HEK293 (cell line): ENCODE data around the gene PIK3C2B.
A peak's percentile ranks its signal among the peaks of the same experiment; 100 is the strongest.

Source experiments
- GLI2 ChIP-seq: fragments of 450-650 bp; formaldehyde crosslinking; IDR thresholded peaks from 2 replicates; pipeline ENCODE4; 2017; ENCODE audit warnings: missing biosample characterization, missing genetic modification characterization, low read depth, borderline replicate concordance
- GLIS2 ChIP-seq: fragments of 450-650 bp; formaldehyde crosslinking; IDR thresholded peaks from 2 replicates; pipeline ENCODE4 v1.5.1; 2016; ENCODE audit warnings: missing biosample characterization, missing genetic modification characterization
- IKZF3 ChIP-seq: fragments of 450-650 bp; IDR thresholded peaks from 2 replicates; pipeline ENCODE4 v1.5.0; 2018; ENCODE audit warnings: missing biosample characterization, mild to moderate bottlenecking, missing genetic modification characterization, moderate library complexity
- KLF8 ChIP-seq: fragments of 450-650 bp; formaldehyde crosslinking; IDR thresholded peaks from 2 replicates; pipeline ENCODE4 v1.5.1; 2016; ENCODE audit warnings: missing biosample characterization, missing genetic modification characterization
- KLF9 ChIP-seq: fragments of 450-650 bp; formaldehyde crosslinking; IDR thresholded peaks from 2 replicates; pipeline ENCODE4 v1.5.1; 2016; ENCODE audit warnings: missing biosample characterization, missing genetic modification characterization, low read depth
- MEIS1 ChIP-seq: sonication (generic); formaldehyde crosslinking; IDR thresholded peaks from 2 replicates; pipeline ENCODE4 v1.8.1; 2022; ENCODE audit warnings: missing genetic modification reagents, mild to moderate bottlenecking, borderline replicate concordance
- WT1 ChIP-seq: fragments of 450-650 bp; formaldehyde crosslinking; IDR thresholded peaks from 2 replicates; pipeline ENCODE4 v1.5.1; 2016; ENCODE audit warnings: missing biosample characterization, missing genetic modification characterization
- YY1 ChIP-seq: fragments of 450-650 bp; formaldehyde crosslinking; IDR thresholded peaks from 2 replicates; pipeline ENCODE4 v1.5.1; 2018; ENCODE audit warnings: missing biosample characterization, missing genetic modification characterization
- ZBTB1 ChIP-seq: fragments of 450-650 bp; formaldehyde crosslinking; IDR thresholded peaks from 2 replicates; pipeline ENCODE4 v1.5.1; 2016; ENCODE audit warnings: missing biosample characterization, missing genetic modification characterization
- ZBTB21 ChIP-seq: fragments of 450-650 bp; formaldehyde crosslinking; IDR thresholded peaks from 2 replicates; pipeline ENCODE4 v1.5.1; 2017; ENCODE audit warnings: missing biosample characterization, missing genetic modification characterization
- ZBTB7A ChIP-seq: fragments of 450-650 bp; formaldehyde crosslinking; IDR thresholded peaks from 2 replicates; pipeline ENCODE4 v1.5.1; 2016; ENCODE audit warnings: low read depth, missing biosample characterization, missing genetic modification characterization
- ZNF133 ChIP-seq: fragments of 450-650 bp; formaldehyde crosslinking; IDR thresholded peaks from 2 replicates; pipeline ENCODE4 v1.5.1; 2016; ENCODE audit warnings: missing biosample characterization, missing genetic modification characterization
- ZNF302 ChIP-seq: fragments of 450-650 bp; formaldehyde crosslinking; IDR thresholded peaks from 2 replicates; pipeline ENCODE4 v1.5.1; 2016; ENCODE audit warnings: missing biosample characterization, missing genetic modification characterization, low read depth
- ZNF335 ChIP-seq: fragments of 450-650 bp; formaldehyde crosslinking; conservative IDR thresholded peaks from 2 replicates; pipeline ENCODE4 v1.5.1; 2016; ENCODE audit warnings: missing biosample characterization, missing genetic modification characterization
- ZNF350 ChIP-seq: fragments of 450-650 bp; formaldehyde crosslinking; IDR thresholded peaks from 2 replicates; pipeline ENCODE4 v1.5.0; 2017; ENCODE audit warnings: missing biosample characterization, mild to moderate bottlenecking, missing genetic modification characterization
- ZNF433 ChIP-seq: fragments of 450-650 bp; formaldehyde crosslinking; IDR thresholded peaks from 2 replicates; pipeline ENCODE4 v1.5.1; 2016; ENCODE audit warnings: missing biosample characterization, missing genetic modification characterization, low read depth
- ZNF501 ChIP-seq: fragments of 450-650 bp; formaldehyde crosslinking; IDR thresholded peaks from 2 replicates; pipeline ENCODE4 v1.5.1; 2016; ENCODE audit warnings: missing biosample characterization, missing genetic modification characterization
- ZNF514 ChIP-seq: fragments of 450-650 bp; formaldehyde crosslinking; IDR thresholded peaks from 2 replicates; pipeline ENCODE4 v1.5.1; 2016; ENCODE audit warnings: missing biosample characterization, missing genetic modification characterization
- ZNF529 ChIP-seq: fragments of 450-650 bp; formaldehyde crosslinking; IDR thresholded peaks from 2 replicates; pipeline ENCODE4 v1.5.1; 2017; ENCODE audit warnings: missing genetic modification characterization, missing biosample characterization; ENCODE audit not compliant: insufficient replicate concordance
- ZNF548 ChIP-seq: fragments of 450-650 bp; formaldehyde crosslinking; IDR thresholded peaks from 2 replicates; pipeline ENCODE4 v1.5.1; 2016; ENCODE audit warnings: missing biosample characterization, missing genetic modification characterization
- ZNF571 ChIP-seq: fragments of 450-650 bp; formaldehyde crosslinking; IDR thresholded peaks from 2 replicates; pipeline ENCODE4 v1.5.0; 2017; ENCODE audit warnings: missing biosample characterization, missing genetic modification characterization
- ZNF600 ChIP-seq: fragments of 450-650 bp; formaldehyde crosslinking; IDR thresholded peaks from 2 replicates; pipeline ENCODE4 v1.5.1; 2016; ENCODE audit warnings: missing biosample characterization, missing genetic modification characterization
- ZNF629 ChIP-seq: fragments of 450-650 bp; formaldehyde crosslinking; IDR thresholded peaks from 2 replicates; pipeline ENCODE4 v1.5.1; 2017; ENCODE audit warnings: missing biosample characterization, missing genetic modification characterization
- ZNF660 ChIP-seq: fragments of 450-650 bp; IDR thresholded peaks from 2 replicates; pipeline ENCODE4 v1.5.1; 2018; ENCODE audit warnings: missing biosample characterization, mild to moderate bottlenecking, missing genetic modification characterization
- ZNF830 ChIP-seq: fragments of 450-650 bp; IDR thresholded peaks from 2 replicates; pipeline ENCODE4 v1.5.0; 2018; ENCODE audit warnings: missing biosample characterization, missing genetic modification characterization, low read depth, mild to moderate bottlenecking, moderate library complexity
- ZNF843 ChIP-seq: fragments of 450-650 bp; formaldehyde crosslinking; IDR thresholded peaks from 2 replicates; pipeline ENCODE4 v1.5.1; 2016; ENCODE audit warnings: missing biosample characterization, missing genetic modification characterization
- TF ChIP-seq, protein P1 (sequence below): fragments of 450-650 bp; formaldehyde crosslinking; IDR thresholded peaks from 2 replicates; pipeline ENCODE4 v1.5.1; 2016; ENCODE audit warnings: missing biosample characterization, missing genetic modification characterization
- TF ChIP-seq, protein P2 (sequence below): fragments of 450-650 bp; formaldehyde crosslinking; IDR thresholded peaks from 2 replicates; pipeline ENCODE4 v1.5.1; 2016; ENCODE audit warnings: missing biosample characterization, missing genetic modification characterization
- TF ChIP-seq, protein P3 (sequence below): fragments of 450-650 bp; formaldehyde crosslinking; IDR thresholded peaks from 2 replicates; pipeline ENCODE4 v1.5.1; 2017; ENCODE audit warnings: missing biosample characterization, mild to moderate bottlenecking, missing genetic modification characterization, moderate library complexity
- TF ChIP-seq, protein P4 (sequence below): fragments of 450-650 bp; formaldehyde crosslinking; IDR thresholded peaks from 2 replicates; pipeline ENCODE4 v1.5.1; 2017; ENCODE audit warnings: missing biosample characterization, missing genetic modification characterization
- TF ChIP-seq, protein P5 (sequence below): fragments of 450-650 bp; formaldehyde crosslinking; IDR thresholded peaks from 2 replicates; pipeline ENCODE4 v1.5.1; 2016; ENCODE audit warnings: missing biosample characterization, missing genetic modification characterization

PIK3C2B gene

DNA sequence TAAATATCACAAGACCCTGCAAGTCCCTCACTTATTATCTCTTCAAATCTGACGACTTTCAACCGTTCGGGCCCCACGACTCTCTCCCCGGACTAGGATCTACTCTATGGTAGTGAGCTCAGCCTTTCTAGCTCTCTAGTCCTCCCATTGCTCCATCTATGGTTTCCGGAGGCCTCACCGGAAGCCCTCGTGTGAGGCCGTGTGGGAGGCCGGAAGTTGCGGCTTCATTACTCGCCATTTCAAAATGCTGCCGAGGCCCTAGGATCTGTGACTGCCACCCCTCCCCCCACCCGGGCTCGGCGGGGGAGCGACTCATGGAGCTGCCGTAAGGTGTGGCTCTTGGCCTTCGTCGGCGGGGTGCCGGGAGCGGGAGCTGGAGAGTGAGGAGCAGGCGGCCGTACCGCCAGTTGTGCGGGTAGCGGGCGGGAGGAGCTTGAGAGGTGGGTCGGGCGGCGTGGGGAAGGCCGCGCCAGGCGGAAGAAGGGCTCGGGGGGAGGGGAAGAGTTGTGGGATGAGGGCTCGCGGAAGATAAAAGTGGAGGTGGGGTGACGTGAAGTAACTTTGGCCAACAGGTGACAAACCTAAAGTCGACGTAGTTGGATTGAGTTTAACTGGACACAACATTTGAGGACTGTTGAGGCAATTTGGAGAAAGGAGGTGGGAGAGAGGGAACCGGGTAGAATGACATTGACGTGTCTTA lies 21.7 kb upstream of the PIK3C2B start, which contains the start of gene MDM4 (continued):
- TF ChIP-seq GLI2 (tag by site-specific recombination) (no peak), GLIS2 (peak; percentile 100), ZNF529 (tag by site-specific recombination) (no peak), KLF8 (peak; percentile 97), ZNF660 (peak; percentile 88; the same call in 1 of the 2 replicates), ZNF830 (tag by site-specific recombination) (no peak), ZBTB21 (tag by site-specific recombination) (peak; percentile 48), ZNF514 (tag by site-specific recombination) (no peak), ZNF629 (tag by site-specific recombination) (peak; percentile 92), ZNF350 (tag by site-specific recombination) (no peak), ZBTB1 (tag by site-specific recombination) (no peak), WT1 (tag by site-specific recombination) (no peak; the same call in none of the 2 replicates), MEIS1 (CRISPR knock-in tag) (no peak; the same call in 1 of the 2 replicates), ZNF571 (tag by site-specific recombination) (no peak), ZNF501 (peak; percentile 99), ZNF548 (tag by site-specific recombination) (no peak), ZBTB7A (peak; percentile 62; the same call in 1 of the 2 replicates), ZNF843 (tag by site-specific recombination) (peak; percentile 86), ZNF302 (tag by site-specific recombination) (peak; percentile 55; the same call in 1 of the 2 replicates), ZNF133 (tag by site-specific recombination) (0 out of 2 replicates have a peak, but pooled peaks have one; percentile 14), KLF9 (tag by site-specific recombination) (peak; percentile 79), ZNF600 (tag by site-specific recombination) (peak; percentile 82), ZNF433 (no peak), ZNF335 (tag by site-specific recombination) (peak; percentile 99), YY1 (tag by site-specific recombination) (peak; percentile 93), IKZF3 (0 out of 2 replicates have a peak, but pooled peaks have one; percentile 21)
- TF ChIP-seq, protein P1, sequence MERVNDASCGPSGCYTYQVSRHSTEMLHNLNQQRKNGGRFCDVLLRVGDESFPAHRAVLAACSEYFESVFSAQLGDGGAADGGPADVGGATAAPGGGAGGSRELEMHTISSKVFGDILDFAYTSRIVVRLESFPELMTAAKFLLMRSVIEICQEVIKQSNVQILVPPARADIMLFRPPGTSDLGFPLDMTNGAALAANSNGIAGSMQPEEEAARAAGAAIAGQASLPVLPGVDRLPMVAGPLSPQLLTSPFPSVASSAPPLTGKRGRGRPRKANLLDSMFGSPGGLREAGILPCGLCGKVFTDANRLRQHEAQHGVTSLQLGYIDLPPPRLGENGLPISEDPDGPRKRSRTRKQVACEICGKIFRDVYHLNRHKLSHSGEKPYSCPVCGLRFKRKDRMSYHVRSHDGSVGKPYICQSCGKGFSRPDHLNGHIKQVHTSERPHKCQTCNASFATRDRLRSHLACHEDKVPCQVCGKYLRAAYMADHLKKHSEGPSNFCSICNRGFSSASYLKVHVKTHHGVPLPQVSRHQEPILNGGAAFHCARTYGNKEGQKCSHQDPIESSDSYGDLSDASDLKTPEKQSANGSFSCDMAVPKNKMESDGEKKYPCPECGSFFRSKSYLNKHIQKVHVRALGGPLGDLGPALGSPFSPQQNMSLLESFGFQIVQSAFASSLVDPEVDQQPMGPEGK (tag by site-specific recombination): peak; percentile 95
- TF ChIP-seq, protein P2, sequence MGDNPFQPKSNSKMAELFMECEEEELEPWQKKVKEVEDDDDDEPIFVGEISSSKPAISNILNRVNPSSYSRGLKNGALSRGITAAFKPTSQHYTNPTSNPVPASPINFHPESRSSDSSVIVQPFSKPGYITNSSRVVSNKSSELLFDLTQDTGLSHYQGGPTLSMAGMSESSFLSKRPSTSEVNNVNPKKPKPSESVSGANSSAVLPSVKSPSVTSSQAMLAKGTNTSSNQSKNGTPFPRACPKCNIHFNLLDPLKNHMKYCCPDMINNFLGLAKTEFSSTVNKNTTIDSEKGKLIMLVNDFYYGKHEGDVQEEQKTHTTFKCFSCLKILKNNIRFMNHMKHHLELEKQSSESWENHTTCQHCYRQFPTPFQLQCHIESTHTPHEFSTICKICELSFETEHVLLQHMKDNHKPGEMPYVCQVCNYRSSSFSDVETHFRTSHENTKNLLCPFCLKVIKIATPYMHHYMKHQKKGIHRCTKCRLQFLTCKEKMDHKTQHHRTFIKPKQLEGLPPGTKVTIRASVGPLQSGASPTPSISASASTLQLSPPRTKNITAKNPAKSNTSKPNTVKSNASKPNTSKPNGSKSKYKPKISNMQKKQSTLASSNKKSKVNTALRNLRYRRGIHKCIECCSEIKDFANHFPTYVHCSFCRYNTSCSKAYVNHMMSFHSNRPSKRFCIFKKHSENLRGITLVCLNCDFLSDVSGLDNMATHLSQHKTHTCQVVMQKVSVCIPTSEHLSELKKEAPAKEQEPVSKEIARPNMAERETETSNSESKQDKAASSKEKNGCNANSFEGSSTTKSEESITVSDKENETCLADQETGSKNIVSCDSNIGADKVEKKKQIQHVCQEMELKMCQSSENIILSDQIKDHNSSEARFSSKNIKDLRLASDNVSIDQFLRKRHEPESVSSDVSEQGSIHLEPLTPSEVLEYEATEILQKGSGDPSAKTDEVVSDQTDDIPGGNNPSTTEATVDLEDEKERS (tag by site-specific recombination): peak; percentile 66; the same call in 1 of the 2 replicates
- TF ChIP-seq, protein P3, sequence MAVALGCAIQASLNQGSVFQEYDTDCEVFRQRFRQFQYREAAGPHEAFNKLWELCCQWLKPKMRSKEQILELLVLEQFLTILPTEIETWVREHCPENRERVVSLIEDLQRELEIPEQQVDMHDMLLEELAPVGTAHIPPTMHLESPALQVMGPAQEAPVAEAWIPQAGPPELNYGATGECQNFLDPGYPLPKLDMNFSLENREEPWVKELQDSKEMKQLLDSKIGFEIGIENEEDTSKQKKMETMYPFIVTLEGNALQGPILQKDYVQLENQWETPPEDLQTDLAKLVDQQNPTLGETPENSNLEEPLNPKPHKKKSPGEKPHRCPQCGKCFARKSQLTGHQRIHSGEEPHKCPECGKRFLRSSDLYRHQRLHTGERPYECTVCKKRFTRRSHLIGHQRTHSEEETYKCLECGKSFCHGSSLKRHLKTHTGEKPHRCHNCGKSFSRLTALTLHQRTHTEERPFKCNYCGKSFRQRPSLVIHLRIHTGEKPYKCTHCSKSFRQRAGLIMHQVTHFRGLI (tag by site-specific recombination): peak; percentile 89
- TF ChIP-seq, protein P4, sequence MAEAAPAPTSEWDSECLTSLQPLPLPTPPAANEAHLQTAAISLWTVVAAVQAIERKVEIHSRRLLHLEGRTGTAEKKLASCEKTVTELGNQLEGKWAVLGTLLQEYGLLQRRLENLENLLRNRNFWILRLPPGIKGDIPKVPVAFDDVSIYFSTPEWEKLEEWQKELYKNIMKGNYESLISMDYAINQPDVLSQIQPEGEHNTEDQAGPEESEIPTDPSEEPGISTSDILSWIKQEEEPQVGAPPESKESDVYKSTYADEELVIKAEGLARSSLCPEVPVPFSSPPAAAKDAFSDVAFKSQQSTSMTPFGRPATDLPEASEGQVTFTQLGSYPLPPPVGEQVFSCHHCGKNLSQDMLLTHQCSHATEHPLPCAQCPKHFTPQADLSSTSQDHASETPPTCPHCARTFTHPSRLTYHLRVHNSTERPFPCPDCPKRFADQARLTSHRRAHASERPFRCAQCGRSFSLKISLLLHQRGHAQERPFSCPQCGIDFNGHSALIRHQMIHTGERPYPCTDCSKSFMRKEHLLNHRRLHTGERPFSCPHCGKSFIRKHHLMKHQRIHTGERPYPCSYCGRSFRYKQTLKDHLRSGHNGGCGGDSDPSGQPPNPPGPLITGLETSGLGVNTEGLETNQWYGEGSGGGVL: peak; percentile 83
- TF ChIP-seq, protein P5, sequence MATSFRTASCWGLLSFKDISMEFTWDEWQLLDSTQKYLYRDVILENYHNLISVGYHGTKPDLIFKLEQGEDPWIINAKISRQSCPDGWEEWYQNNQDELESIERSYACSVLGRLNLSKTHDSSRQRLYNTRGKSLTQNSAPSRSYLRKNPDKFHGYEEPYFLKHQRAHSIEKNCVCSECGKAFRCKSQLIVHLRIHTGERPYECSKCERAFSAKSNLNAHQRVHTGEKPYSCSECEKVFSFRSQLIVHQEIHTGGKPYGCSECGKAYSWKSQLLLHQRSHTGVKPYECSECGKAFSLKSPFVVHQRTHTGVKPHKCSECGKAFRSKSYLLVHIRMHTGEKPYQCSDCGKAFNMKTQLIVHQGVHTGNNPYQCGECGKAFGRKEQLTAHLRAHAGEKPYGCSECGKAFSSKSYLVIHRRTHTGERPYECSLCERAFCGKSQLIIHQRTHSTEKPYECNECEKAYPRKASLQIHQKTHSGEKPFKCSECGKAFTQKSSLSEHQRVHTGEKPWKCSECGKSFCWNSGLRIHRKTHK: no peak
